Heart left ventricle (tissue), 13 donors: ENCODE results near the gene UHRF2.

ENCODE experiments used
- POLR2A ChIP-seq, 2 donors: fragments of 450-650 bp; IDR thresholded peaks; one replicate each; pipeline ENCODE4 v1.6.1; 2017; ENCODE audit warnings: antibody characterized with exemption in 2 of 2, mild to moderate bottlenecking in 2 of 2, moderate library complexity in 2 of 2
- TF ChIP-seq, protein P1 (sequence below), 12 donors: fragments of 200-600 bp; sonication (generic) in 4 of 12; IDR thresholded peaks; one replicate each; pipeline versions ENCODE4 v1.5.0 to v1.8.0; 2018 to 2022; ENCODE audit warnings: antibody characterized with exemption in 12 of 12, mild to moderate bottlenecking in 5 of 12
- donor health status: ischemic (EF 13 %, LVEDD 7.1; RV severe dilation, severe dysfunction).
- donor health status: DM: no; HTN: yes; CAD: no.
- donor health status: DM: no; HTN: no; CAD: no.
- donor health status: ischemic (EF 25% LVEDD 6.9; RV normal size, moderate dysfunction).
- donor health status: ischemic (EF 25% LVEDD 5.7; RV mildly dilated, moderate dysfunction).
- donor health status: ischemic (EF 35%, LVEDD 5.7; RV mildly dilated, moderate dysfunction).
- donor health status: nonischemic (EF 11% LVEDD 7.7; RV severe dilation, severe dysfunction).
- donor health status: DM: yes; HTN: yes; CAD: no.
- donor health status: PGD.
- donor health status: ischemic (EF 29% LVEDD 5.4; RV normal size, mild dysfunction).
- donor health status: nonischemic (EF 23%, LVEDD 6.1; RV moderate dilation, normal function).

DNA sequence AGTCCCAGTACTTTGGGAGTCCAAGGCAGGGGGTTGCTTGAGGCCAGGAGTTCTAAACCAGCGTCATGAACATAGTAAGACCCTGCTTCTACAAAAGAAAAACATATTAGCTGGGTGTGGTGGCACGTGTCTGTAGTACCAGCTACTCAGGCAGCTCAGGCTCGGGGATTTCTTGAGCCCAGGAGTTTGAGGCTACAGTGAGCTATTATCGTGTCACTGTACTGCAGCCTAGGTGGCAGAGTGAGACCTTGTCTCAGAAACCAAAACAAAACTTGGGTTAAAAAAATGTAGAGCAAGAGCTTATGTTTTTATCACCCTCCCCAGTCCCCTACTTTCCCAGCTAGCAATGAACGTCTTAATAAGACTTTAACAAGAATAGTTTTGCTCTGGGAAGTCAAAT lies 46.7 kb downstream of the UHRF2 start:
- TF ChIP-seq, protein P1, sequence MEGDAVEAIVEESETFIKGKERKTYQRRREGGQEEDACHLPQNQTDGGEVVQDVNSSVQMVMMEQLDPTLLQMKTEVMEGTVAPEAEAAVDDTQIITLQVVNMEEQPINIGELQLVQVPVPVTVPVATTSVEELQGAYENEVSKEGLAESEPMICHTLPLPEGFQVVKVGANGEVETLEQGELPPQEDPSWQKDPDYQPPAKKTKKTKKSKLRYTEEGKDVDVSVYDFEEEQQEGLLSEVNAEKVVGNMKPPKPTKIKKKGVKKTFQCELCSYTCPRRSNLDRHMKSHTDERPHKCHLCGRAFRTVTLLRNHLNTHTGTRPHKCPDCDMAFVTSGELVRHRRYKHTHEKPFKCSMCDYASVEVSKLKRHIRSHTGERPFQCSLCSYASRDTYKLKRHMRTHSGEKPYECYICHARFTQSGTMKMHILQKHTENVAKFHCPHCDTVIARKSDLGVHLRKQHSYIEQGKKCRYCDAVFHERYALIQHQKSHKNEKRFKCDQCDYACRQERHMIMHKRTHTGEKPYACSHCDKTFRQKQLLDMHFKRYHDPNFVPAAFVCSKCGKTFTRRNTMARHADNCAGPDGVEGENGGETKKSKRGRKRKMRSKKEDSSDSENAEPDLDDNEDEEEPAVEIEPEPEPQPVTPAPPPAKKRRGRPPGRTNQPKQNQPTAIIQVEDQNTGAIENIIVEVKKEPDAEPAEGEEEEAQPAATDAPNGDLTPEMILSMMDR (IDR thresholded peaks at IDR 0.05) = no peak
- TF ChIP-seq POLR2A (IDR thresholded peaks at IDR 0.05) = no peak
